NT2/D1 (cell line): ENCODE results near the gene SURF4.

Experiments used
- SUZ12 ChIP-seq: IDR thresholded peaks from 2 replicates; pipeline ENCODE4 v1.6.1; 2011; ENCODE audit not compliant: insufficient read length, insufficient read depth; ENCODE audit errors: extremely low read depth
- YY1 ChIP-seq: IDR thresholded peaks from 2 replicates; pipeline ENCODE4 v1.6.1; 2011; ENCODE audit not compliant: insufficient read length, insufficient read depth

DNA sequence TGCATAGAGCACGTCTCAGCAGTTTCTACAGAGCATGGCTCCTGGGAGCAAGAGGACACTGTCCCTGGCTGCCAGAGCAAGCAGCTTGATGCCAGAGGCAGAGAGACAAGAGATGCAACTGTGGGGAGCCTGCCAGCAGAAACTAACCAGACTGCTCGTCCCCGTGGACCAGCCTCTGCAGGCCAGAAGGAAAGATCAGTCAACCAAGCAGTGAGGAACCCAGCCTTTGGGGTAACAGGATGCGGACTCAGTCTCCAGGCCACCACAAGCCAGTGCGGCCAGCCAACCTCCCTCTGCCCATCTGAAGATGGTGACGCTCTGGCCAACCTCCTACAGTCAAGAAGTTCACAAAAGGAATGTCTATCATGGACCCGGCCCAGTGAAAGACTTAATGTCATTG lies 3.7 kb downstream of the SURF4 start:
- no peak for TF ChIP-seq SUZ12
- no peak for TF ChIP-seq YY1
